ENCODE measurements around the gene SURF2.
"Not testable (repeated sequence)": the region's sequence is repeated elsewhere in the genome, so short reads cannot be mapped to it uniquely, and the experiment has no call there.

Gene SURF2

DNA sequence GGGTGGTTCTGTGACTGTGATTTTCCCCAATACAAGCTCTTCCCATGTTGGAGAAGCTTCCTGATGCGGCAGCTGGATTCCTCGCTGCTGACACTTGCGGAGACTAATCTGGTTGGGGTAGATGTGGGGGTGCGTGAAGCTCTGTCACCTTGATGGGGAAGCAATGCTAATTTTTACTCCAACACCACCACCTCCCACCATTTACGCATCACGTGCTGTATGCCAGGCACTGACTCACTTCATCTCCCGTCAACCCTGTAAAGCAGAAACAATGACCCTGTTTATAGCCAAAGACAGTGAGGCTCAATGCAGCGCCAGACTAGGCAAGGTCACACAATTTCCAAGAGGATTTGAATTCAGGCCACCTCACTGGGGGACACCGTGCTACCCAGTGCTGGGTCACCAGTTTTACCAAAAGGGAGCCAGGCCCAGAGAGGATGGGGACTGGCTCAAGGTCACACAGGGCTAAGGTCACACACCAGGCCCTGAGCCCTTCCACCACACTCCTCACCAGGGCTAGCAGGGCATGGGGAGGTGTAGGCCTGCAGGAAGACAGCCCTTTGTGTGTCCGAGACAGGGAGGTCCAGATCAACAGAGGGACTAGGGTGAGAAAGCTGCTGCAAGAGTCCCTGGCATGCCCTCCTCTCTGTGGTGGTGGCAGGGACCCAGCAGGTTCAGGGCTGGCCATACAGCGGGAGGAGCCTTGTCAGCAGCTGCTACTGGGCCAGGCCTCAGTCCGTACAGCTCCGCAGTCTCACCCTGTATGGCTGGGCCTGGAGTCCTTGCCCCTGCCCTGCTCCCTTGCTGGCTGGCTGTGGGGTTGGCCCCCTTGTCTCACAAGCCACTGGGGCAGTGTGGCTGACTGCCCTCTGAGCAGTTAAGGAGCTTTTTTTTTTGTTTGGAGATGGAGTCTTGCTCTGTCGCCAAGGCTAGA is 23.1 kb downstream of the SURF2 start:
- DNase-seq = no peak

DNA sequence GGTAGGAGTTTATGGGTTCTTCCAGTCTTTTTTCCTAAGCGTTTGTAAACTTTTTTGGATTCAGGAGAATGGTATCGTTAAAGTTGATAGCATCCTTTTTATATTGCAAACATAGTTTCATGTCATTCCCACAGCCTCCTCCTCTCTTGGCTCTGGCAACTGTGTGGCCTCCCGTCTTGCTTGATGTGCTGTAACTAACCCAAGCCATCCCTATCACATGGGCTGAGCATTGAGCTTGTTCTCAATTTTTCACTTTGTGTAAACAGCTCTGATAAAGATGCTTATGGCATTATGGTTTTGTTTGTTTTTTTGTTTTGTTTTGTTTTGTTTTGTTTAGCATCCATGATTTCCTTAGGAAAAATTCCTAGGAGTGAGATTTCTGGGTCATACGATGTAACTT is 24.4 kb downstream of the SURF2 start:
- DNase-seq = no peak

DNA sequence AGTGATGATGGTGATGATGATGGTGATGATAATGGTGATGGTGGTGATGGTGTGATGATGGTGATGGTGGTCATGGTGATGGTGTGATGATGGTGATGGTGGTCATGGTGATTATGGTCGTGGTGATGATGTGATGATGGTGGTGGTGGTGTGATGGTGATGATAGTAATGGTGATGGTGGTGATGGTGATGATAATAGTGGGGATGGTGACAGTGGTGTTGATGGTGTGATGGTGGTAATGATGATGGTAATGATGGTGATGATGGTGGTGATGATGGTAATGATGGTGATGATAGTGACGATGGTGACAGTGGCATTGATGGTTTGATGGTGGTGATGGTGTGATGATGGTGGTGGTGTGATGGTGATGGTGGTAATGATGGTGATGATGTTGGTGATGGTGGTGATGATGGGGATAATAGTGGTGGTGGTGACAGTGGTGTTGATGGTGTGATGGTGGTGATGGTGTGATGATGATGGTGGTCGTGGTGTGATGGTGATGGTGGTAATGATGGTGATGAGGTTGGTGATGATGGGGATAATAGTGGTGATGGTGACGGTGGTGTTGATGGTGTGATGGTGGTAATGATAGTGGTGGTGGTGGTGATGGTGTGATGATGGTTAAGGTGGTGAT is 26.3 kb downstream of the SURF2 start:
- no peak for DNase-seq

DNA sequence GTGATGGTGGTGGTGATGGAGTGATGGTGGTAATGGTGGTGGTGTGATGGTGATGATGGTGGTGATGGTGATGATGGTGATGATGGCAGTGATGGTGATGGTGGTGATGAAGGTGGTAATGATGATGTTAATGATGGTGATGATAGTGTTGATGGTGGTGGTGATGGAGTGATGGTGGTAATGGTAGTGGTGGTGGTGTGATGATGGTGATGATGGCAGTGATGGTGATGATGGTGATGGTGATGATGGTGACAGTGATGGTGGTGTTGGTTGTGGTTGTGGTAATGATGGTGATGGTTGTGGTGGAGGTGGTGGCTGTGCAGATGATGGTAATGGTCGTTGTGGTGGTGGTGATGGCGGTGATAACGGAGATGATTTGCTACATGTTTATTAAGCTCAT is 27.1 kb downstream of the SURF2 start:
- no peak for DNase-seq

DNA sequence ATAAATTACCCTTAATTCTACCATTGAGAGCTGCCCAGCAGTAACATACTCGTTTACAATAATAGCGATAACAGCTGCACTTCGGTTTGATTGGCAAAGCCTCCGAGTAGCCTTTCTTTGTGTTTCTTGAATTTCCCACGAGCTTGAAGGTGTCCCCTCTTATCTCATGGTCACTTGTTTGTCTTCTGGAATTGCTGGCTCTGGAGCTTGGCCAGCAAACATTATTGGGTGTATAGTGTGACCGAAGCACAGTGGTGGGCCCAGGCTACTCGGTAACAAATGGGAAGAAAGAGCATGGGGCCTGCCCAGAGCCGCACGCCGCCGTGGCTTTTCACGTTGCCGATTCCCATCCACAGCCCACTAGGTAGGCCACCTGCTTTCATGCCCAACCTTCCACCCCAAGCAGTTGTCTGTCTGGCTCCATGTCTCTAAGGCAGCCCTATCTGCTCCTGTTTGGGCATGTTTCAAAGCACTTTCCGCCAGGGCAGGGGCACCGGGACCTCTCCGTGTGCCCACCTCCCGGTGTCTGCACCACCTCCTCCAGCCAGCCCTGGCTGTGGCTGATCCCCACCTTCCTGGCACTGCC is 28.5 kb downstream of the SURF2 start:
- no peak for DNase-seq

DNA sequence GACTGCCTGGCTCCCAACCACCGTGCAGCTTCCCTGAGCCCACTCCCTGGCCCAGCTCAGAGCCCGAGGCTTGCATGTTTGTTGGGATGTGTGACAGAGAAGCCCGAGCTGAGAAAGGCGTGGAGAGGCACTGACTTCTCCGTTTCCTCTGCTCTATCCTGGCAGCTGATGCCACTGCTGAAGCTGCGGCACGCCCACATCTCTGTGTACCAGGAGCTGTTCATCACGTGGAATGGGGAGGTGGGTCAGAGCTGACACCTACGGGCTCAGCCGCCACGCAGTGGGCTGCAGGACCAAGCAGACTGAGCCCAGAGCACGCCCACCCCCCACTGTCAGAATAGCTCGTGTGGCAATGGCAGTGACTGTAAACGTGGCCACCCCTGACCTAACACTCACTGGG is 29.1 kb downstream of the SURF2 start:
- no peak for DNase-seq

DNA sequence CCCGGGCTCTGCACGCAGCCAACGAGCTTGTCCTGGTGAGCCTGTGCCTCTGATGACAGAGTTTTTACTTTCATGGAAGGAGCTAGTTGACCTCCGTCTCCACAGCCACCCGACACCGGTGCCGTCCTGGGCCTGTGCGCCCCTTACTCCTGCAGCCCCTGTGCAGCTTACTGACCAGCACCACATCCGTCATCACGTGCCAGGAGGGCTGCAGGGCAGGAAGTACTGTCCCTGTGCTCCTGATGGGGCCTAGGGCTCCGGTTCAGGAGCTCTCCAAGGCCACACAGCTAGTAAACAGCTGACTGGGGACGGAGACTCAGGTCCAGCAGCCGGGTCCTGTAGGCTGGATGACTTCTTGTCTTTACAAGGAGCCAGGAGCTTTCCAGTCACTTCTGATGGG is 30.0 kb downstream of the SURF2 start:
- no peak for DNase-seq

DNA sequence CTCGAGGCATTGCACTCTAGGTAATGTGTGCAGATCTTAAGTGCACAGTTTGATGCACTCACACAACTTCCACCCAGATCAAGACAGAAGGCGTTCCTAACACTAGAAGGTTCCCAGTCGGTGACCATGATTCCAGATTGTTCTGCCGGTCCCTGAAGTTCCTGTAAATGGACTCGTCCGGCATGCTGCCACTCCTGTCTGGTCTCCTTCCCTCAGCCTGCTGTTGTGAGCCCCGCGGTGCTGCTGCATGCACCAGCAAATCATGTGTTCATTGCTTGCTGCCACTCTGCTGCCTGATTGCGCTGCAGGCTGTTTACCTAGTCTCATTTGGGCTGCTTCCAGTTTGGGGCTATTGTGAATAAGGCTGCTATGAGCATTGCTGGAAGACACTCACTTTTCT is 31.3 kb downstream of the SURF2 start:
- no peak for DNase-seq

DNA sequence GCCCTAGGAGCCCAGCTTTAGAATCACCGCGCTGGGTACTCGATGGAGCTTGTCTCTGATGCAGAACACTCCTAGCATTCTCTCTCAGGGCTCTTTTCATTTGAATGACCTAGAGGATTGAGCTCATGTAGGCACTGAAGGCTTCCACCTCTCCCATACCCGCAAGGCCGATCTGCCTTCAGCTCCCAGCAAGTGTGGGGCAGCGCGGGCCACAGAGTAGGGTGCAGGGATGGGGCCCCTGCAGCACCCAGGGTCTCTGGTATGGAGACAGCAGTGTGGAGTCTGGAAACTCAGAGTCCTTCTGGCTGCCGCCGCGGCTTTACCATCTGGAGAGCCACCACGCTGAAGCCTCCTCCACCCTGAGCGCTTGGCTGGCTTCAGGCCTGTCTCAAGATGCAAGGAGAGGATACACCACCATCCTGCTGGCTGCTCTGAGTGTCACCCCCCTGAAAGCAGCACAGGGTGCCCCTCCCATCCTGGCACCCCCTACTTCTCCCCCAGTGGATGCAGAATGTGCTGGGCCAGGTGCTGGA is 32.7 kb downstream of the SURF2 start:
- DNase-seq = no peak

DNA sequence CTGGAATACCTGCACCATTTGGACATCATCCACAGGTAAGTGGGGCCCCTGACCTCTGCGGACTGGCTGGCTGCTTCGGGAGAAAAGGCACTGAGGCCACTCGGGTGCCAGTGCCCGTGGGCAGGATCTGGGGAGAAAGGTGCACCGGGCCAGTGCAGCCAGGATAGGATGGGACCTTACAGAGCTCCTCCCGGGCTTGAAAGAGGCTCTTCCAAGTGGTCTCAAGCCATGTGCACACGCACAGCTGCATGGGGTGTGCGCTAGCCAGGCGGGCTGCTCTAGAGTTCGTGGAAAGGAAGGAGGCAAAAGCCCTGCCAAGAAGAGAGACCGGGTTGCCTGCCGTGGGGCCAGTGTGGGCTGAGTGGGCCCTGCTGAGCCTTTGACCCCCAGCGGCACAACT is 33.2 kb downstream of the SURF2 start:
- no peak for DNase-seq

DNA sequence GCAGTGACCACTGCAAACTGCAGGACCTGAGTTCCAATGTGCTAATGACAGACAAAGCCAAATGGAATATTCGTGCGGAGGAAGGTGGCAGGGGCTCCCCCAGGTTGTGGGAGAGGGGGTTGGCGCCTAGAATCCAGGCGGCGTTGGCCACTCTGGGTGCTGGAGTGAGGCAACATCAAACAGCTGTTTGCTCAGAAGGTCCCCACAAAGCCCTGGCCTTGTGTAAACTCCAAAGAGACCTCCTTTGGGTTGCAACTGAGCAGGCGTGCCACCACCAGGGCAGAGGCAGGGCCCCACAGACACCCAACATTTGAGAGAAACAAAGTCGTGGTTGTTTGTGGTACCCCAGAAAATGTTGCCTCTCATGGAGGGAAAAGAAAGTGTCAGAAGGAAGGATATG is 34.4 kb downstream of the SURF2 start:
- no peak for DNase-seq

DNA sequence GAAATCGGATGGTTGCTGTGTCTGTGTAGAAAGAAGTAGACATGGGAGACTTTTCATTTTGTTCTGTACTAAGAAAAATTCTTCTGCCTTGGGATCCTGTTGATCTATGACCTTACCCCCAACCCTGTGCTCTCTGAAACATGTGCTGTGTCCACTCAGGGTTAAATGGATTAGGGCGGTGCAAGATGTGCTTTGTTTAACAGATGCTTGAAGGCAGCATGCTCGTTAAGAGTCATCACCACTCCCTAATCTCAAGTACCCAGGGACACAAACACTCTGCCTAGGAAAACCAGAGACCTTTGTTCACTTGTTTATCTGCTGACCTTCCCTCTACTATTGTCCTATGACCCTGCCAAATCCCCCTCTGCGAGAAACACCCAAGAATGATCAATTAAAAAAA is 35.1 kb downstream of the SURF2 start:
- DNase-seq = not testable (repeated sequence)

DNA sequence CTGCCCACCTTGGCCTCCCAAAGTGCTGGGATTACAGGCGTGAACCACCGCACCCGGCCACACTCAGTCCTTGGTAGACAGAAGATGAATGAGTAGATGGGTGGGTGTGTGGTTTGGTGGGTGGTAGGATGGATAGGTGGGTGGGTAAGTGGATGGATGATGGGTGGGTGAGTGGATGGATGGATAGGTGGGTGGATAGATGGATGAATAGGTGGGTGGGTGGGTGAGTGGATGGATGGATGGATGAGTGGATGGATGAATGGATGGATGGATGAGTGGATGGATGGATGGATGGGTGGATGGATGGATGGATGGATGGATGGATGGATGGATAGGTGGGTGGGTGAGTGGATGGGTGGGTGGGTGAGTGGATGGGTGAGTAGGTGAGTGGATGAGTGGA is 36.0 kb downstream of the SURF2 start:
- not testable (repeated sequence) for DNase-seq

DNA sequence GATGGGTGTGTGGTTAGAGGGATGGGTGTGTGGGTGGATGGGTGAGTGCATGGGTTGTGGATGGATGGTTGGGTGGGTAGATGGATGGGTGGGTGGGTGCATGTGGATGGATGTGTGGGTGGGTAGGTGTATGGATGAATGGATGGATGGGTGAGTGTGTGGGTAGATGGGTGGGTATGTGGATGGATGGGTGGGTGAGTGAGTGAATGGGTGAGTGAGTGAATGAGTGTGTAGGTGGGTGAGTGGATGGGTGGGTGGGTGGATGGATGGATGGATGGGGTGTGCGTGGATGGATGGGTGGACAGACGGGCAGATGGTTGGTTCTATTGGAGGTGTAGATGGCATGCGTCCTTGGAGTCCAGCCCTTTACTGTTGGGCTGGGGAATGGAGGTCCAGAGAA is 37.0 kb downstream of the SURF2 start:
- no peak for DNase-seq

DNA sequence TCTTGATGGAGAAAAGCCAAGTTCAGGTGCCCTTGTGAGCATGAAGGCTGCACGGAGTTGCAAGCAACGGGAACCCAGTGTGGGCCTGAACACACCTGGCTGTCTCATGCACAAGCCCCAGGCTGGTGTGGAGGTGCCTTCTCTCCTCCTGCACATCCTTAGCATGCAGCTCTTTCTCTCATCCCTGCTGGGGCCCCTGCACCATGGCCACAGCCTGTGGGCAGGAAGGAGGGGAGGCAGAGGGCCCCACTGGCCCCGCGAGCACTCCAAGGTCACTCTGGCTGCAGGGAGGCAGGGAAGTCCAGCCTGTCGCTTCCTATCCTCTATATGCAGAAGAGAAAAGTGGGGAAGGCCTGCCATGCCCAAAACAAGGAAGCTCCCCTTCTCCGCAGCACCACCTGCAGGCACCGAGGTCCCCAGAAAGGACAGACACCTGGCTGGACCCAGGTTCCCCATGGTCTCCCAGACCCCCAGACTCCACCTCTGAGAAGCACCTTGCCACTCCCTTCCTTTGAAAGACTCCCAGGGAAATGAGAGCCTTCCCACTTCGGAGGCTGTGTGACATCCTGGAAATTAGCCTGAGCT is 38.4 kb downstream of the SURF2 start:
- DNase-seq = no peak

DNA sequence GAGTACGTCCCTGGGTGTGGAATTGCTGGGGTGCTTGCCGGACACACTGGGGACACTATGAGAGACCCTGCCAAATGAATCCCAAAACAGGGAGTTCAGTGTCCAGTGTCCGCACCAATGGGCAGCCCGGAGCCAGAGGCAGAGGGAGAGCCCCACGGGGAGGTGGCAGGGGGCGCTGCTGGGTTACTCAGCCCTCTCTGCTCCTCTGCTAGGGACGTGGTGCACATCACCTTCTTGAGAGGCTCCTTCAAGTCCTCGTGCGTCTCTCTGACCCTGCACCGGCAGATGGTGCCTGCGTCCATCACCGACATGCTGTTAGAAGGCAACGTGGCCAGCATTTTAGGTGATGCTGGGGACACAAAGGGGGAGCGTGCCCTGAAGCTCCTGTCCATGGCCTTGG is 40.6 kb downstream of the SURF2 start:
- no peak for DNase-seq

DNA sequence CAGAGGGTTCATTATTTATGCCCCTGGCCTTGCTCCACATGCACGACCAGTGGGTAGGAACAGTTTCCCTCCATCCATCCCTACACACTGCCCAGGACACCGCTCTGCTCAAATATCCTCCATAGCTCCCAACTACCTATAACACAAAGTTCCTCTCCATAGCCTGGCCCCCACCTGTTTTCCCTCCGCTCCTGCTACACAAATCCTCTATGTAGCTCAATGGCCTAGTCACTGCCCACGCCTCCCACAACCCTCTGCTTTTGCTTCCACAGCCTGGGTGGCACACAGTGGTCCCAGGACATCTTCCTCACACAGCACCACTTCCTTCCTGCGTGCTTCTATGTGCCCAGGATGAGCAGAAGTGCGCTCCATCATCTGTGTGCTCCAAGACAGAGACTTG is 41.0 kb downstream of the SURF2 start:
- DNase-seq = no peak

DNA sequence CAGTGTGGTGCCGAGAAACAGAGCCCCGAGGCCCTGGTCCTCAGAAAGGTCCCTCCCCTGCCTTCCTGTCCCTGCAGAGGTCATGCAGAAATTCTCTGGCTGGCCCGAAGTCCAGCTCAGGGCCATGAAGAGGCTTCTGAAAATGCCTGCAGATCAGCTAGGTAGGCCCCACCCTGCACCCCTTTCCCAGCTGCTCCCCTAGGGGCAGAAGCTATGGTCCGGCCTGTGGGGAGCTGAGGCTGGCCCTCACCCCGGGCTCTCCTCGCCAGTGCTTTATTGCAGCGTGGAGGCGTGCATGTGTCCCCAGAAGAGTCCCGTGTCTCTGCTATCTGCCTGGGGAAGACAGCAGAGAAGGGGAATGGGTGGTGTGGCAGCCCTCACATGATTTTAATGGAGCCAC is 41.5 kb downstream of the SURF2 start:
- DNase-seq = no peak

DNA sequence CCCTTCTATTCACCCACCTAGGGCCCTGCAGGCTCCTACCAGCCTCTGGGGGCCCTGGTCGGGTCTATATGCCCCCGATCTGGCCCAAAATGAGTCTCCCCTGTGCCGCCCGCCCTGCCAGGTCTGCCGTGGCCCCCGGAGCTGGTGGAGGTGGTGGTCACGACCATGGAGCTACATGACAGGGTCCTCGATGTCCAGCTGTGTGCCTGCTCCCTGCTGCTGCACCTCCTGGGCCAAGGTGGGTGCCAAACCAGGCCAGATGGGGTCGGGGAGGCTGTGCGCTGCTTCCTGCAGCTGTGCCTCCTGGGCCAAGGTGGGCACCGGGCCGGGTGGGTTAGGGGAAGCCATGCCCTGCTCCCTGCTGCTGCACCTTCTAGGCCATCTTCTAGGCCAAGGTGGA is 43.9 kb downstream of the SURF2 start:
- DNase-seq = no peak

DNA sequence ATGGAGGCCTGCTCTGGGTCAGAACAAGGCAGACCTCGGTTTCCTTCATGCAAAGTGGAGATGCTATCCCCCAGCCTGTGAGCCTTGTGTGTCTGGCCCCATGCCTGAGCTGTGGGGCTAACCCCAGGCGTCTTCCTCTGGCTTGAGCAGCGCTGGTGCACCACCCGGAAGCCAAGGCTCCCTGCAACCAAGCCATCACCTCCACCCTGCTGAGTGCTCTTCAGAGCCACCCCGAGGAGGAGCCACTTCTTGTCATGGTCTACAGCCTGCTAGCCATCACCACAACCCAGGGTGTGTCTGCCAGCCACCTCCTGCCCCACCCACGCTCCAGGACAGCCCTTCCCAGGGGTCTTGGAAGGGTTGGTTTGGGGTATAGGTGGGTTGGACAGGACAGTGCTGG is 45.2 kb downstream of the SURF2 start:
- no peak for DNase-seq

DNA sequence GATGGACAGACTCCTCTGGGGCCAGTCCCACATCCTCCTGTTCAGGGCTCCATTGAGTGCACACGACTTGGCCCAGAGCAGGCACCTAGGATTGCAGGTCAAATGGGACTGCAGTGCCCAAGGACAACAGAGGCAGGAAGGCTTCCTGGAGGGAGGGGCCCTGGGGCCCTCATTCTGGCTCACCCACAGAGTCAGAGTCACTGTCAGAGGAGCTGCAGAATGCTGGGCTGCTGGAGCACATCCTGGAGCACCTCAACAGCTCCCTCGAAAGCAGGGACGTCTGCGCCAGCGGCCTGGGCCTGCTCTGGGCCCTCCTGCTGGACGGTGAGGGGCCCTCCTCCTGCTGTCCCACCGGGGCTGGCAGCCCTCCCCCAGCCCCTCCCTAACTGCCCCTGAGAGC is 46.3 kb downstream of the SURF2 start:
- DNase-seq = no peak

DNA sequence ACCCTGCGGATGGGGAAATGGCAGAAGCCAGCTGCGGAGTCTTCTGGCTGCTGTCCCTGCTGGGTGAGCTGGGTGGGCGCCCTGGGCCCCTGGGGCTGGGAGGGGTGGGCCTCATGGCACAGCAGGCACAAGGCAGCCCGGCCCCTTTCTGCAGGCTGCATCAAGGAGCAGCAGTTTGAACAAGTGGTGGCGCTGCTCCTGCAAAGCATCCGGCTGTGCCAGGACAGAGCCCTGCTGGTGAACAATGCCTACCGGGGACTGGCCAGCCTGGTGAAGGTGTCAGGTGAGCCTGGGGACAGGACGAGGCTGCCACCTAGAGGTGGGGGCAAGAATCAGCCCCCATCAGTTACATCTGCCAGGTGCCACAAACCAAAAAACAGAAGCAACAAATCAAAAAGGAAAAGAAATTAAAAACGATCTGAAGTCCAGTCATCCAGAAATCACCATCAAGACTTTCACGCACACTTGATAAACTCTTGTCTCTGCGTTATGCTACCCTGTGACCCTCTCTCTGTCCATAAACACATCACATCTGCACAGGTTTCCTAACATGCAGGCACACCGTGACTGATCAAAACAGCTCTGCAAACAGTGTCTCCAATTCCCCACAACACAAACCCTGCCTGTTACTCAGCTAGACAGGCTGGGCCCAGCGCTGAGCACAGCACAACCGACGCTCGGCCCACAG is 47.6 kb downstream of the SURF2 start:
- no peak for DNase-seq

DNA sequence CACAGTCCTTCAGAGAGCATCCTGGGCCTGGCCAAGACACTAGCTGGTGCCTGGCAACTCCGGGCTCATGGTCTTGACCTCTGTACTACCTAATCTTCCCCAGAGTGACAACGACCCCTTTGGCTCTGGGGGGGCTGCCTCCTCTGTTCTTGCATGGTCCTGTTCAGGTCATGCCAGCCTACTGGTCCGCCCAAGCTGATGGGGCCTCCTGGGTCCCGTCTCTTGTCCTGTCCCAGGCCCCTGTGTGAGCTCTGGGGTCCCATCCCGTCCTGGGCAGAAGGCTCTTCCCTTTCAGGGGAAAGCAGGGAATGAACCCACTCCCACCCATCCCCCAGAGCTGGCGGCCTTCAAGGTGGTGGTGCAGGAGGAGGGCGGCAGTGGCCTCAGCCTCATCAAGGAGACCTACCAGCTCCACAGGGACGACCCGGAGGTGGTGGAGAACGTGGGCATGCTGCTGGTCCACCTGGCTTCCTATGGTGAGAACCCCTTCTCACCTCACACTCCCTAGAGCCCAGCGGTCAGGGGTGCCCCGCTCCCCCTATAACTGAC is 48.2 kb downstream of the SURF2 start:
- DNase-seq = no peak

Data from NCI-H1105 (cell line).